Posterior cingulate gyrus (tissue), 11 donors: ENCODE results near the gene NCKIPSD.
A peak's percentile ranks its signal among the peaks of the same experiment; 100 is the strongest.

Source experiments
- DNase-seq, 10 donors: peaks; one replicate each; pipeline versions ENCODE4 v3.0.0 to v3.0.0-alpha.2; 2020 to 2021; ENCODE audit warnings: mixed read lengths in 3 of 10
- intact Hi-C: fragments of 100-400 bp; cut with DNase I; formaldehyde crosslinking; loops from one replicate; pipeline ENCODE4 v1.15.1; 2023

Gene NCKIPSD

GRCh38 chr3:48652923-48653715 lies 32.6 kb downstream of the NCKIPSD start:
- intact Hi-C loops: no loop called here
- DNase-seq: peak in 1 of 10 donors; percentile 82

GRCh38 chr3:48651771-48652170 lies 33.9 kb downstream of the NCKIPSD start:
- intact Hi-C loops: no loop called here
- no peak for DNase-seq

- intact Hi-C loops: no loop called here
- peak in 1 of 10 donors; percentile 59 for DNase-seq
Observed at GRCh38 chr3:48650723-48651122, 35.0 kb downstream of the NCKIPSD start.

GRCh38 chr3:48648188-48648850 lies 37.4 kb downstream of the NCKIPSD start:
- intact Hi-C loops: no loop called here
- DNase-seq: peak in 1 of 10 donors; percentile 76

DNA sequence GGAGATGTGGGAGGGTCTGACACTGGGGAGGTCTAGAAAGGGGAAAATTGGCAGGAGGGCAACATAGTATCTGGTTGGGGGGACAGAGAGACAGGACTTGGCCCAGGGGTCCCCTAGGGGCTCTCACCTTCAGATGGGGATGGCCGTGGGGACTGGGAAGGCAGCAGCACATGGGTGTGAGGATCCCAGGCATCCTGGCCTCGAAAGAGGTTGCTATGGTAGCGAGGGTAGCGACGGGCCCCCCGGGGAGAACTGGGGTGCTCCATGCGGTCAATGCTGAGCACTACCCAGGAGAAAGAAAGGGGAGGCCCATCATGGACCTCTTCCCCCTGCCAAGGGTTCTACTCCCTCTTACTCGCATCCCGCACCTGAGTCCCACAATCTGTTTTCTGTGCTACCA lies 38.0 kb downstream of the NCKIPSD start:
- peak in 1 of 10 donors; percentile 66 for DNase-seq
- intact Hi-C loops: no loop called here

GRCh38 chr3:48644898-48645760 lies 40.6 kb downstream of the NCKIPSD start:
- DNase-seq: peak in 3 of 10 donors; percentile 51 to 90 (median 83)
- intact Hi-C loops: no loop called here

DNA sequence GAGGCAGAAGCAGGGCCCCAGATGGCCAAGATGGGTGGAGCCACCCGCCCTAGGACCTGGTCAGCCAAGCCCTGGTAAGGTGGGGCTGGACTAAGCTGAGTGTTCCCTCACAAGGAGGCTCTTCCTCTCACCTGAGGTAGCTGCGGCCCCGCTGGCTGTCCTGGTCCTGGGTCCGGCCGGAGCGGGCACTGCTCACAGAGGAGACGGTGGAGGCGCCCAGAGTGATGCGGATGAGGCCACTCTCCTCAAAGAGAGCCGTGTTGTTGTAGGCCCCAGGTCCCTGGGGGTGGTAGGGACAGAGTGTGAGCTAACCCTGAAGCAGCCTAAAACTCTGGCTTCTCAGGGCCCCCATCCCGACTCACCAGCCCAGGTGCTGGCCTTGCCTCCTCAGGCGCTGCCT lies 43.1 kb downstream of the NCKIPSD start:
- intact Hi-C loops: no loop called here
- no peak for DNase-seq

GRCh38 chr3:48641396-48641795 lies 44.3 kb downstream of the NCKIPSD start:
- DNase-seq: no peak
- intact Hi-C loops: no loop called here

DNA sequence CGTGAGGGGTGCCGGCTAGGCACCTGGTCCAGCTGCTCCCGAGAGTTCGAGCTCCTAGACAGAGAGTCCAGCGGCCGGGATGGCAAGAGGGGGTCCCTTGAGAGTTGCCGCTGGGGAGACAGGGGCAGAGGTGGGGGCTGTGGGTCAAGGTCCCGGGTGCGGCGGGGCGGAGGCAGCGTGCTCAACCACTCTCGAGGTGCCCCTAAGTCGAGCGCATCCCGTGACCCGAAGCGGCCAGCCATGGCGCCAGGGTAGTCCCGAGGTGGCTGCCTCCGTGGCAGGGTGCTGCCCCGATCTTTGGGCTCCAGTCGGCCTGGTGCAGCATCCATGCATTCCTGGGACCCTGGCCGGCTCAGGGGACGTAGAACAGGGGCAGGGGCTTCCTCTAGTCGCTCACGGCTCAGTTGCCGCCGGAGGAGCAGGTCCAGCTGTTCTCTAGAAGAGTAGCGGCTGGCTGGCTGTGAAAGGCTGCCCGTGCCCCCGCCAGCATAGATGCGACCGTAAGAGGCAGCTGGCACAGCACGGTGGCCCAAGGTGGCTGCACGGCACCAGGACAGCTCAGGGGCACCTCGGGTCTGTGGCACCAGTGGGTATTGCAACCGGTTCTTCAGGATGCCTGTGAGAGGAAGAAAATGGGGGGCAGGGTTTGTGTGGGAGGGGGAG lies 45.6 kb downstream of the NCKIPSD start:
- intact Hi-C loops: no loop called here

DNA sequence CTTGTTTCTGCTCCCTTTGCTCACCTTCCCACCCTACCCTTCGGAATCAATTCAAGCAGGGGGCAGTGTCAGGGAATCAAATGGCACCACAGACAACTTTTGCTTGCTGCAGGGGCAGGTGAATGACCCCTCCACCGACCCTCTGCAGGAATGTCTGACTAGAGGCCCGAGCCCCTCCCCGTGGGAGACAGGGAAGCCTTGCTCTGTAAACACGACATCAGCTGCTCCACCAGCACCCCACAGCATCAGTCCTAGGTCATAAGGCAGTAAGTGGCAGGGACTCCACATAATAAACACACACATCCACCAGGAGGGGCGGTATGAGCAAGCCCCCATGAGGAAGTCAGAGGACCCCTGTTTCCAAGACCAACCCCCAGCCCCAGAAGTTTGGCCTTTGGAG lies 48.4 kb downstream of the NCKIPSD start:
- intact Hi-C loops: no loop called here
- DNase-seq: no peak

More for the DNA sequence above, 45.6 kb downstream of the NCKIPSD start:
- no peak for DNase-seq

- intact Hi-C loops: no loop called here
- DNase-seq: no peak
Observed at GRCh38 chr3:48636149-48636655, 49.5 kb downstream of the NCKIPSD start.

DNA sequence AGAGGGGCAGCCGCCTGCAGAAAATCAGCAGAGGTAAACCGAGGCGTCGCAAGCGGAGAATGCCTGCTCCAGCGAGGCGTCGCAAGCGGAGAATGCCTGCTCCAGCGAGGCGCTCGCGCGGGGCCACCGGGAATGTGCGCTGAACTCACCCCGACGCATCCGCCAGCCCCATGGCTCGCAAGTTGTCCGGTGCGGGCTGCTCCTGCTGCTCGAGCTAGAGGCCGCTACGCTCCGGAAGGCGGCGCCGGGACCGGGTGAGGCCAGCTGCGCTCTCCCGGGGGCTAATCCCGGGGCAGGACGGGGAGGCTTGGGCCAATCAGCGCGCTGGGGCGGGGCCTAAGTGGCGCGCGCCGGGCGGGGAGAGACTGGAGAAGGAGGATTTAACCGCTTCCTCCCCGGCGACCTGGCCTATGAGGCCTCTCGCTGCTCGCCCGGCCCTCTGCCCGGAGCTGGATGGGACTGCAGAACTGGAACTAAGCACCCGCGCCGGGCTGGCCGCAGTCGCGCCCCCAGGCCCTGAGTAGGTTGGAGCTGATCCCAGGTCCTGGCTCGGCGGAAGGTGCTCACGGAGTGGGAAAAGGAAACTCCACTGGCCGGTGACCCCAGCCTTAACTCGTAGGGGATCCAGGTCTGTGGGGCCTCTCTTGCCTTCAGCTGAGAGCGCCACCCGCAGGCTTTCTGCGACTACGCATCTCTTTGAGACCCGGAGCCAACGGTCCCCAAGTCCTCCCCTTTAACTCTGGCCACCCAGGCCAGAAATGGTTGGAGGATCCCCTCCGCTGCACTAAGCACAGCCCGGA lies 50.3 kb downstream of the NCKIPSD start, which contains the start of gene SLC26A6:
TSS of gene SLC26A6 (minus strand) at position 240 of the 800 bp plus-strand sequence. CDS start at position 172, 68 bp downstream.
- intact Hi-C loops: loop anchor here (2.0 kb wide), 1 partner anchor 27 kb away; the partner anchor contains the start of gene UQCRC1
- DNase-seq: peak; percentile 95 to 100 (median 98)

GRCh38 chr3:48634661-48635221 lies 51.0 kb downstream of the NCKIPSD start:
- intact Hi-C loops: loop anchor here (2.0 kb wide), 1 partner anchor 26 kb away; the partner anchor contains the start of gene UQCRC1
- peak in 7 of 10 donors; percentile 18 to 90 (median 28) for DNase-seq

DNA sequence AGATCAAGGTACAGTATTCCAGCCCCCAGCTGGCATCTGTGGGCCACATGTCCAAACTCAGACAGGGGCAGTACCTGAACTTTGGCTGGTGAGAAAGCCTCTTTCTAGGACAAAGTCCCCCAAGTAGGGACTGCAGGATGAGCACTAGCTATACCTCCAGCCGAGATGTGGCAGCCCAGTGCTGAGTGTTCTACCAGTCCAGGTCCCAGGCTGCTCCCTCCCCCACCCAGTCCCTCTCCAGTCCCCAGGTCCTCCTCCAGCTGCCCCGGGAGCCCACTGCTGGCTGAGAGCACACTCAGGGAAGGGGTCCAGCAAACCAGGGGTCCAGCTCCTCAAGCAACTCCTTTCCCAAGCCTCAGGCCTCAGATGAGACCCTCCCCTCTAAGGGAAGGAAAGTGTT lies 52.0 kb downstream of the NCKIPSD start:
- no peak for DNase-seq
- intact Hi-C loops: loop anchor here (2.0 kb wide), 1 partner anchor 25 kb away; the partner anchor contains the start of gene UQCRC1

DNA sequence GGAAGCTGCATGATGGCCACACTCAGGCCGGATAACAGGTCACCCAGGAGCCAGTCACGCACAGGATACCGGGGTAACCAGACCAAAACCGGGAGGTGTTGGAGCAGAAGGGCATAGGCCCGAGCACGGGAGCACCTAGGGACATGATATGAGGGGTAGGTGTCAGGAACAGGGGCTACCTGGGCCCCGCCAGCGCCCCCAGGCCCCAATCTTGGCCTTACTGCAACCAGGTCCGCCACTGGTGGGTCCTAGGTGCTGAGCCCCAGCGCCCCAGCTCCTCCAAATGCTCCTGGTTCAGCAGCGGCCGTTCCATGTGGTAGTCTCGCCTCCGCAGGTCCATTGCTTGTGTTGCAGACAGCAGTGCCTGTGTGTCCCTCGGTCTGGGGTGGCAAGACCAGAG lies 52.5 kb downstream of the NCKIPSD start:
- DNase-seq: peak in 1 of 10 donors; percentile 73
- intact Hi-C loops: no loop called here

- intact Hi-C loops: no loop called here
- peak in 1 of 10 donors; percentile 63 for DNase-seq
Observed at GRCh38 chr3:48631516-48632448, 53.9 kb downstream of the NCKIPSD start.

- intact Hi-C loops: no loop called here
- DNase-seq: no peak
Observed at GRCh38 chr3:48630833-48631232, 54.9 kb downstream of the NCKIPSD start.
